HUDEP-2 (cell line): ENCODE measurements around the gene CELSR2.
"Not testable (repeated sequence)": the region's sequence is repeated elsewhere in the genome, so short reads cannot be mapped to it uniquely, and the experiment has no call there.

ENCODE experiments used
- DNase-seq, 76 experiments: peaks; one replicate each; lab custom pipeline; 2025; ENCODE audit not compliant: unreplicated experiment in 76 of 76; lab: John Stamatoyannopoulos, UW

CELSR2 gene

GRCh38 chr1:109296782-109297181 is 47.4 kb downstream of the CELSR2 start:
- DNase-seq: no peak

GRCh38 chr1:109298666-109299557 is 49.6 kb downstream of the CELSR2 start:
- DNase-seq: peak in 13 of 76 experiments; percentile 3 to 44 (median 16)

- no peak for DNase-seq
These were observed 50.4 kb downstream of the CELSR2 start for GRCh38 chr1:109299558-109300343.

- no peak for DNase-seq
These were observed 51.4 kb downstream of the CELSR2 start for GRCh38 chr1:109300650-109301151.

- no peak for DNase-seq
These were observed 52.5 kb downstream of the CELSR2 start for GRCh38 chr1:109301874-109302273.

- no peak for DNase-seq
These were observed 55.0 kb downstream of the CELSR2 start for GRCh38 chr1:109304226-109304920.

- not testable (repeated sequence) for DNase-seq
These were observed 56.7 kb downstream of the CELSR2 start for GRCh38 chr1:109305991-109306390.

GRCh38 chr1:109306832-109307273 is 57.5 kb downstream of the CELSR2 start, which contains the start of gene MYBPHL:
Gene MYBPHL, minus strand, starts transcription at chr1:109307011. Its CDS starts 20 bp downstream, at chr1:109306991.
- DNase-seq: no peak

GRCh38 chr1:109307274-109308021 is 58.1 kb downstream of the CELSR2 start:
- peak in 13 of 76 experiments; percentile 6 to 45 (median 17) for DNase-seq

GRCh38 chr1:109309347-109309746 is 60.0 kb downstream of the CELSR2 start:
- no peak for DNase-seq

GRCh38 chr1:109312246-109312645 is 62.9 kb downstream of the CELSR2 start:
- no peak for DNase-seq

- DNase-seq: no peak
These were observed 63.8 kb downstream of the CELSR2 start for GRCh38 chr1:109312978-109313775.

GRCh38 chr1:109314795-109315194 is 65.5 kb downstream of the CELSR2 start:
- DNase-seq: no peak

- DNase-seq: no peak
These were observed 65.9 kb downstream of the CELSR2 start for GRCh38 chr1:109315288-109315687.

GRCh38 chr1:109316506-109316905 is 67.2 kb downstream of the CELSR2 start:
- no peak for DNase-seq

GRCh38 chr1:109319114-109319513 is 69.8 kb downstream of the CELSR2 start:
- DNase-seq: no peak

- no peak for DNase-seq
These were observed 73.6 kb downstream of the CELSR2 start for GRCh38 chr1:109322974-109323373.
